Measurements from ENCODE around the gene ABL1.
A peak's percentile ranks its signal among the peaks of the same experiment; 100 is the strongest.

Gene ABL1

DNA sequence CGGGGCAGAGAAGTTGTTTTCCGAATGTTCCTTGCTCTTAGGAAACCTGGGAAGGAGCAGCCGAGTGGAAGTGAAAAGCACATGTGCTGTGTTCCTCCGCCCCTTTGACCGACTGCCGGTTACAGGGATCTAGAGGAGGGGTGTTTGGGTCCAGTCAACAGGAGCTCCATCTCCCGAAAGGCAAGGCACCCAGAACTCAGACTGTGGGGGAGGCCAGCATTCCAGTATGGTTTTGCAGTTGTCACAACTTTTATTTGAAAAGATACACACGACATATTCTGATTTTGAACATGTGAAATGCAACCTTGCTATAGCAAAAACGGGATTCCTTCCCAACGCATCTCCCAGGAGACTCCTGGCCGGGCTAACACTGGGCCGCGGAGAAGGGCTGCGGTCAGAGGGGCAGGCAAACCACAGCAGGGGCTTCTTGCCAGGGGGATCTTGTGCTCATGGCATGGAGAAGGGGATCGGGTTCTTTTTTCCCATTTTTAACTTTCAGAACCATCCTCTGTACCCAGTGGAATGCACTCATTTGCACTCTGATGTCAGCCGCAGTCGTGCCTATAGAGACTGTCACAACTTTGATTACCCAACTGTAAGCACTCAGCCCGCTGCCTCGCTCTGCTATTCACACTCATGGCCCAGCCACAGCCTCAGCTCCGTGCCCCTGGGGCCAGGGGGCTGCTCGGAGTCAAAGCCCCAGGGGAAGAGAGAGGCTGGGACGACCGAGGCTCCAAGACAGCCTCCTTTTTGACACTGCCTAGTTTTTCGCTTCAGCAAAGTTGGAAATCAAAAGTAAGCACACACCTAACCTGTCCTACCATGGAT, 57.6 kb downstream of the ABL1 start:
- DNase-seq, result no peak

DNA sequence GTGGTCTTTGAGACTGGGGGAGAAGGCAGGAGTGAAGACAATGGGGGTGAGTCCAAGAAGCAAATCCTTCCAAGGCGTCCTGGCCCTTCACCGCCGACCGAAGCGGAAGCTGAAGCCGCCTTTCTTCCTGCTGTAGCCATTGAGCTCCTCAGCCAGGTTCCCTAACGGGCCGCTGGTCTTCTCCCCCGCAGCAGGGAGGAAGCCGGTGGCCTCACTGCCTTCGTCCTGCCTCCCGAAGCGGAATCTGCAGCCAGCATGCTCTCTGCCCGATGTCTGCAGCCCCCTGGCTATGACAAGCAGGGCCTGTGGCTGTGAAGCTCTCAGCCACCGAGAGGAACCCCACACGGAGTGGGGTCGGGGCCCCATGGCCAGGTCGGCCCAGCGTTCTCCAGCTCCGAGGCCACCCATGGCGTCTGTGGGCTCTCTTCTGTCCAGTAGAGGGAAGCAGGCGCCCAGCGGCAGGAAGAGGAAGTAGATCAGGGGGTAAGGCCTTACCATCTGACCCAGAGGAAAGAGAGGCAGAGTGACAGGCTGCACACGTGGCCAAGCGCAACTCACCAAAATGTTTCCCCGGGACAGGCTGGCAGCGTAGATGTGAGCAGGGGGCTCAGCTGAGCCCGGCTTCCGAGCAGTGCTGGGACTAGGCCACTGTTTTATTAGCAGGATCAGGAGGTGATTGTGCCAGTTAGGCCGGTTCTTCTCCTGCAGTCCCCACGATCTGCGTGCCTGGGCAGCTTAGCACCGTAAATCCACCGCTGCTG, 58.5 kb downstream of the ABL1 start:
- no peak for DNase-seq

DNA sequence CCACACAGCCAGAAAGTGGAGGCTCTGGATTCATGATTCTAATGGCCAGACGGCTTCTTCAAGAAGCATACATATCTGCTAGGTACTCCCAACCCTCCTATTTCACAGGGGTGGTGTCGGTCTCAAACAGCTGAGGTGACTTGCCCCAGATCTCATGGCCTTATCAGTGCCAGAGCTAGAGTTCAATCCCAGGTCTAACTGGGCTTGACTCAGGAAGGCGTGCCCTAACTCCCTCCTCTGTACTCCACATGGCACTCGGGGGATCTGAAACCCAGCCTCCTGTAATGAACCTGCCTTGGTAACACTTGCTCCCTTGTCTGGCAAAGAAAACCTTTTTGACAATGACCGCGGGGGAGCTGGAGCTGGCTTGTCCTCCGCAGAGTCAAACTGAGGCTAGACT, 59.5 kb downstream of the ABL1 start:
- no peak for DNase-seq

DNA sequence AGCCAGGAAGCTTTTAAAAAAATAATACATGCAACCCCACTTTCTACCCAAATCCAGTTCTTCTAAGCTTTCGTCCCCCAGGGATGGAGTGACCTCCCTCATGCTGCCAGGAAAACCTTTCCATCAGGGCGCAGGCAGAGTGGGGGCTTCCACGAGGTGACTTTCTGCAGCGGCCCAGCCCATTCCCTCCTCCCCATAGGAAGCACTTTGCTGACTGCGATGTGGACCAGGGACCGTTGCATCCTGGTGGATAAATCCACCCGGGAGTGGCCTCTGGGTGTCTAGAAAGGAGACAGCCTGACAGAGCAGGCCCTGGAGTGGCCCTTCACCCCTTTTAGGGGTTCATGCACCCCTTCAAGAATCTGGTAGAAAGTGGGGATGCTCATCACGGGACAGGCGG, 60.0 kb downstream of the ABL1 start:
- no peak for DNase-seq

DNA sequence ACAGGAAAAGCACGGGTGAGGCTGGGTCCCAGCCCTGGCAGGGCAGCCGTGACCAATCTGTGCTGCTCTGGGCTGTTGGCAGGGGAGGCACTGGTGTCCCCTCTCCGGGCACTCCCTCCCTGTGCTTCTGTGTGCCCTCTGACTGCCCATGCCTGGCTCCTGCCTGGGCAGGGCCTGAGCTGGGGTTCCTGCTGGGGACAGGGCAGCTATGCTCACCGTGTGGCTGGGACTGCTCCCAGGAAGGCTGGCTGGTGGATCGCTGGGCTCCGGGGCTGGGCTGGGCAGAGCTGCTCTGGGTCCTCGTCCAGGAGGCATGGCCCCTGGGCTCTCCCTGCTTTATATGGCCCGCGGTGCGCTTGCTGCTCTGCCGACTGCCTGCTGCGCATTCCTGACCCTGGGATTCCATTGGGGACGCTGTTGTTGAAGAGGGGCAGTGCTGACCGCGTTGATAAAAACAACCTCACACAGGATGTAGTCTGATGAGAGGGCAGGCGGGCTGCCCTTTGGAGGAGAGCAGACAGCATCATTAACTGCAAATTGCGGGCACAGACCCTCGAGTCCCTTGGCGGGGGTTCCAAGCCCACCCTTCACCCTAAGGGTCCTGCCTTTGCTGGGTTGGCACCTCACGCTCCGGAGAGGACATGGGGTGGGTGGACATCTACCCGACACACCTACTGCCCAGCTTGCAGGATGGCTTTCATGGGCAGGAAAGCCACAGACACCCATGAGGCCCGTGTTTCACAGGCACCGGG, 60.6 kb downstream of the ABL1 start:
- no peak for DNase-seq

DNA sequence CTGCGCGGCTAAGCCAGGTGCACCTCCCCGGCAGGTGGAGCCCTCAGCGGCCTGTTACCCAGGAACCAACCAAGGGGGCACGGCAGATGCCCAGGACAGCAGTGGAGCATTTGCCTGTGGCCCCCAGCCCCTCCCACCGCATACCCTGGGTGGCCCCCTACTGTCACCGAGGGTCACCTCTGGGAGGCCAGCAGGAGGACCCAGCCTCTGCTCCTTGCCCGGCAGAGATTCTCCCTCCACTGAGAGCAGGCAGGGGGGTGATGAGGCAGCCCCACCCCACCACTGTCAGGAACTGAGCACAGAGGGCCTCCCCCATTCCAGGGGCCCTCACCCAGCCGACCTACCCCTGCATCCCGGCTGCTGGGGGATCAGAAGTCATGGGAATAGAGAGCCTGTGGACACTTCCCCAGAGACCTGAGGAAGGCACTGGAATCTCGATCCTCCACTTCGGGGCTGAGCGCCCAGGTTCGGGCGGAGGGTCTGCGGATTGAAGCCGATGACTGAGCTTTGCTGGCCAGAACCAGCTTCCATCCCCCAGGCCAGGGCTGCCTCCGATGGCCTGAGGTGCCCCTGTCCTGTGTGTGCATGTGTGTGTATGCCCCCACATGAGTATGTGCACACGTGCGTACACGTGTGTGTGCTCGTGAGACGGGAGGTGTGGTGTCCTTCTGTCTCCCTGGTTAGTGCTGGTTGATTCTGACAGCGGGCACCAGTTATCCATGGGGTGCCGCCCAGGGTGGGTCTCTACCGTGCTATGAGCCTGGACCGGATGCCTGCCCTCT, 61.4 kb downstream of the ABL1 start, which contains the start of gene QRFP:
Gene QRFP, minus strand, starts transcription at position 580 of the 782 bp plus-strand sequence. CDS start 2,974 bp downstream, outside the sequence.
- DNase-seq, result peak in 1 of 2 experiments; percentile 46

DNA sequence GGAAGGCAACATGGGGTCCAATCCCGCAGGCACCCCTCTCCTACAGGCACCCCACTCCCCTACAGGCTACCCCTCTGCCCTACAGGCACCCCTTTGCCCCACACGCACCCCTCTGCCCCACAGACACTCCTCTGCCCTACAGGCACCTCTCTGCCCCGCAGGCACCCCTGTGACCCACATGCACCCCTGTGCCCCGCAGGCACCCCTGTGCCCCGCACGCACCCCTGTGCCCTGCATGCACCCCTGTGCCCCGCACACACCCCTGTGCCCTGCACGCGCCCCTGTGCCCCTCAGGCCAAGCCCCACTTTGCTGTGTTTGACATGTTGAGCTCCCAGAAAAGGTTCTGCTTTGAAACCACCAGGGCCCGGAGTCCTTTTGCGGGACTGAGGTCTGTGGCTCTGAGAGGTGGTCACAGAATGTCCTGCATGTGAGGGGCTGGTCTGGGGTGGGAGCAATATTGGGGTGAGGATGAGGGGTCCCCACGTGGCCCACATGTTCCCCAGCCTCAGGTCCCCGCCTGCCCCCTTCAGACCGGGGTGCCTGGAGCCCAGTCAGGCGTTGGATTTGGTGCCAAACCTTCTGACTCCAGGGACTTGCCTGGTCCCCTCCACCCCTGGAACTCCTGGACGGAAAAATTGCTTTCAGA, 62.2 kb downstream of the ABL1 start:
- DNase-seq, result no peak

DNA sequence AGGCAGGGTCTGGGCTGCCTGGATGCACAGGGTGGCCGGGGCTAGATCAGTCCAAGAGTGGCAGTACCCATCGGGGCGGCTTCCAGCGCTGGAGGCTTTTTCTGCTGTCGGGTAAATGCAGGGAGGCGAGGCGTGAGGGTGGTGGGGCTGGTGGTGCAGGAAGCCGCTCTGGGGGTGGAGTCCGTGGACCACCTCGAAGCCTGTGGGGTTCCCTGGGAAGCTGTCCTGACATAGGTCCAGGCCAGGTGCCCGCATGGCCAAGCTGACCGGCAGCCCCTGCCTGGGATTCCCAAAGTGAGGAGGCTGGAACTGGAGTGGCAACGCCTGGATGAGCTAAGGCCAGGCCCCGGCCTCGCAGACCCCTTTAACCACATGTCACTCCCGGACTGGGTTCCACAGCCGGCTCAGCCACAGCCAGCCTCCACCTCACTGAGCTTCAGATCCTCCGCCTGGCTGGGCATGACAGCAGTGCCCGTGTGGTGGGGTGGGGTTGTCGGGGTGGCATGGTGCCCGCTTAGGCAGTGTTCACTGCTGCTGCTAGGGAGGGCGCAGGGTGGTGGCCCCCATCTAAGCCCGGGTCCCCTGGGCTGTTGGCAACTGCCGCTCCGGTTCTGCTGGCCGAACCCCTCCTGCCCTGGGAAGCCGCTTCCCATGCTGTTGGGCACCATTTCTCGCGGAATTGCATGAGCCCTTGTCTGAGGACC, 62.9 kb downstream of the ABL1 start:
- DNase-seq, result no peak

DNA sequence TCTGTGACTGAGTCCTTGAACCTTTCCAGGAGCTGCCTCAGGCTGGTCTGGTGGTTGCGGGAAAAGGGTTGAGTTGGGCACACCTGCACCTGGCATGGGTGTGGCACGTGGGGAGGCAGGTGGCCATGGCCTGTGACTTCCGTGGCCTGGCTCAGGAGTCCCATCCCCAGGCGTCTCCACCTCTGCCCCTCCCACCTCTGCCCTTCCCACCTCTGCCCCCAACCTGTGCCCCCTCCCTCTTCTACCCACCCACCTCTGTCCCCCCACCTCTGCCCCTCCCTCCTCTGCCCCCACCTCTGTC, 63.4 kb downstream of the ABL1 start:
- no peak for DNase-seq

DNA sequence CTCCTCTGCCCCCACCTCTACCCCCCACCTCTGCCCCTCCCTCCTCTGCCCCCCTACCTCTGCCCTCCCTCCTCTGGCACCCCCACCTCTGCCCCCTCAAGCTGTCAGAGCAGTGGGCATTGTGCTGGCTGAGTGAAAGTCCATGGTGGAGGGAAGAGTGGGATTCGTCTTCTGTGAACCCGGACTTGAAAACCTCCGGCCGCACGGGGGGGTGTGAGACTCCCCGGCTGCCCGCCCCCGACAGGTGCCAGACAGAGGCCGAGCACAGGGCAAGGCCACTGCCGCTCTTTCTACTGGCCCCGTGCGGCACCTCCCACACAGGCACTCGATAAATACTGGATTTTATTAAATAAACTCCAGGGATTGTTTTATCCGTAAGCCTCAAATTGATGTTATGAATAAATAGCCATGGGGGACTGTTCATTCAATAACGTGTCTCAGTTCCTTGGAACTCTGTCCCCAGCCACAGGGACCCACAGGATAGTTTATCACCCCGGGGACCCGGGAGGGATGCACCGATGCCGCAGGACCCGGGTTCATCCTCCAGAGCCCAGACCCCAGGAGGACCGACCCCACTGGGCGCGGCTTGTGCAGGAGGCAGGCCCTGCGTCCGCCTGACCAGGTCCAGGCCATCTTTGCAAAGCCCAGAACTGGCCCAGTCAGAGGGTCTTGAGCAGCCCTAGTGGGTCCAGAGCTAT, 64.1 kb downstream of the ABL1 start:
- DNase-seq, result no peak

DNA sequence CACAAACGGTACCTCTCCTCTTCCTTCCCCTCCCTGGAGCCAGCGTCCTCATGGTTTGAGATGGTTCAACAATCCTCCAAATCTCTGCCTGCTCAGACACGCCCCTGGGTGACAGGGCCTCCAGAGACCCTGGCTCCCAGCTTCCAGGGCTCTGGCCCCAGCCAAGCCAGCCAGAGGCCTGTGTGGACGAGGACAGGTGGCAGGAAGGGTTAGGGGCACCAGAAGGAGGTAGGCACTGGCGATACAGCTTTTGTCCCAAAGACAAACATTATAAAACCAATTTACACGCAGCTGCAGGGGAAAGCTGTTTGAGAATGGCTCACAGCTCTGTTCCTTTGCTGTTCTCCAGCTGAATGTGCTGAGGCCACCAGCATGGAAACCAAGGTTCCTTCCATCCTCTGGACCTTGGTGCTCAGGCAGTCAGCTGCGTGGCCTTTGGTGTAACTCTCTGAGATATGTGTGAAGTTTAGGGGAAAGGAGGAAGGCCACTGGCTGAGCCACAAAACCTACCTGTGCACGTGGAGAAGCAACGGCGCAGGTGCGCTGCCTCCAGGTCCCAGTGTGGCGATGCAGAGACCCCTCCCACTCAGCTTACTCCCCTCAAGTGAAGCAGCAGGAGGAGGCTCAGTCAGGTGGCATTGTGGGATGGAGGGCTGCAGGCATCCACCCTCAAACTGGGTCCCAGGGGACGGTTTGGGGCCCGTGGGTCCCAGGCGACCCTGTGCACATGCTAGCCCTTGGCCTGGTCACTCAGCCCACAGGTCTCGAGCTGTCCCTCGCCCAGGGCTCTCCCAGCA, 65.8 kb downstream of the ABL1 start:
- DNase-seq, result peak in 1 of 2 experiments; percentile 54

DNA sequence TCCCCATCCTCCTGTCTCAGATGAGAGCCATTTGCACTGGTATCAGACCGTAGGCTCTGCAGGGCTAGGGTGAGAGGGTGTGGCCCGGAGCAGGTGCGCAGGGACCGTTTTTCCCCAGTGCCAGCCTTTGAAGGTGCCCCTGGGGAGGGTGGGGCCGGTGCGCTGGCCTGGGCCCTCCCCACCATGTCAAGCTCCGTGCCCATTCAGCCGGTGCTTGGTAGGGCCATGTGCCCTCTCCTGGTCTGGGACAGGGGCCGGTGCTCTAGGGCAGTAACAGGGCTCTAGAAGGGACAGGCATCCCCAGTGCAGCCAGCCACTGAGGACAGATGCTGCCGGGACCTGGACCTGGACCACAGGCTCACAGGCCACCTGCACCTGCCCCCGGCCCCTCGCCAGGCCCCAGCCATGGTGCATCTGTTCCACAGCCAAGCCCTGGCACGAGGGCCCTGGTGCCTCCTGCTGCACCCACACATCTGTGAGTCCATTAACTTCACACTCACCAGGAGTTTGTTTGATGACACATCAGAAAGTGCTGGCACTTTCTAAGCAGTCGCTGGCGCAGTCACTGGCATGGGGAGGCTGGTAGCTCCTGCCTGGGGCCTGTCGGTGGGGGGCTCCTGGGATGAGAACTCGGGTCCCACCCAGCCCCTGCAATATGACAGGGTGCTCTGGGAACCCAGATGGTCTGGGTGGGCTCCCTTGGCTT, 66.6 kb downstream of the ABL1 start:
- no peak for DNase-seq

DNA sequence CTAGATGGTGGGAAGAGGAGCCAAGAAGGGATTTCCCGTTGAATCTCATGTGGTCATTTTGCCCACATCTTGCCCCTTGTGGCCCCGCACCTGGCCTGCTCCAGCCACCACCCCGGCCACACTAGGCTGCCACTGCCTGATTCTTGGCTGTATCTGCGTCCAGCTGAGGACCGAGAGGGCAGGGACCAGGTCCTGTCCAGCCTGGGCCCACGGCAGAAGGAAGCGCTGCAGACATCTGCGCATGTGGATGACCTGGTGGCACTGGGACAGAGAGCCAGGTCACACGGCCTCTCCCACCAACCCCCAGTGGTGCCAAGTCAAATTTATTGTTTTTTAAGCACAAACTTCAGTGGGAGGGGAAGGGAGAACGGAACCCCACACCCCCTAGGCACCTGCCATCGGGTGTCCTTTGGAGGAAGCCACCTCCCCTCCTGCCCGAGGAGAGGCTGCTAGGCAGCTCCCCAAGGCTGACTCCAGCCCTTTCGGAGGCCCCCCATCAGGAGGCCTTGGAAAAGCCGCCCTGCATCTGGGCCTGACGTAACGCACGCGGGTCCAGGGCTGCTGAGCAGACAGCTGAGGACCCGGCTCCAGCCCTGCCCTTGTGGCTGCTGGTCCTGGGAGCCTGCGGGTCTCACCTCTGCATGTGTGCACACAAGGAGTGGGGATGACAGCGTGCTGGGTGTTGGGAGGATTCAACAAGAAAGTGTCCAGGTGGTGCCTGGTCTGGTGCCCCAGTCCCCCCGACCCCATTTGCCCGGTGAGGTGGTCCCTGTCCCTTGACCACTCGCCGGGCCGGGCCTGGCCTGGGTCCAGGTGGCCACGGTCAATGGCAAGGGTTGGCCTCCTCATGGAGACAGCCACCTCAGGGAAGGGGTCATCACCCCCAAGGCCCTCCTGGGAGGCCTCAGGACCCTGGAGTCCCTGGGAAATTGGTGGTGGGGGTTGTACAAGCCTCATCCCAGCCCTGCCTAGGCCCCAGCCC, 67.4 kb downstream of the ABL1 start:
- DNase-seq, result no peak

DNA sequence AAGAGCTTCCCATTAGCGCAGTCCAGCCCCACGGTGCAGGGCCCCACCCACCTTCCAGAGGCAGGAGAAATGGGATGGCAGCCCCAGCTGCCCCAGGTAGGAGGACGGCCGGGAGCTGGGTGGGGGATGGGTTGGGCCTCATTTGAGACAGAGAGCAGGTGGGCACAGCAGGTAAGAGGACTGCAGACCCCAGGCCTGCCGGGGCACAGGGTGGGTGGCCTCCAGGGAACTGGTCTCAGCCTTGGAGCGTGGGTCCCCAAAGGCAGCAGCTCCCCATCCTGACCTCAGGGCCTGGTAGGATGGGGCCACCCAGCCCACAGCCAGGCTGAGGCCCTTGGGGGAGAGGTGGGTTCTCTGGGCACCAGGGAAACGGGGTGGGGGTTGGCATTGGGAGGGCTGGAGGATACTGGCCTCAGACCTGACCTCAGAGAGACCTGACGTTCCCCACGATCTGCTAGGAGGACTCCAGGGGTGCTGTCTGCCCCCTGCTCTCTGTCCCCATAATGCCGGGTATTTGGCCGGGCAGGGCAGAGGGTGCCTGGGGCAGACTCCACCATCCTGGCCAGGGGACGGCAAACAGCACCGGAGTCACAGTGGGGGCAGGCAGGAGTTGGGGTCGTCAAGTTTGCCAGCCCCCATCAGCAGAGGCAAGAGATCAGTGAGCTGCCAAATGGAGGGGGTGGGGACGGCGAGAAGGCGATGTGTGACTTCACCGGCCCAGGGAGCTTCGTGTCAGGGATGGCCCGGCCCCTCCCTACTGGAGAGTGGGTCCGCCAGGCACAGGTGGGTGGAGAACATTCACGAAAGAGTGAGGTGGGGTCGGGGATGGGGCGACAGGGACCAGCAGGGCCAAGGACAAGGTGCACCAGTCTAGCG, 68.4 kb downstream of the ABL1 start:
- no peak for DNase-seq

DNA sequence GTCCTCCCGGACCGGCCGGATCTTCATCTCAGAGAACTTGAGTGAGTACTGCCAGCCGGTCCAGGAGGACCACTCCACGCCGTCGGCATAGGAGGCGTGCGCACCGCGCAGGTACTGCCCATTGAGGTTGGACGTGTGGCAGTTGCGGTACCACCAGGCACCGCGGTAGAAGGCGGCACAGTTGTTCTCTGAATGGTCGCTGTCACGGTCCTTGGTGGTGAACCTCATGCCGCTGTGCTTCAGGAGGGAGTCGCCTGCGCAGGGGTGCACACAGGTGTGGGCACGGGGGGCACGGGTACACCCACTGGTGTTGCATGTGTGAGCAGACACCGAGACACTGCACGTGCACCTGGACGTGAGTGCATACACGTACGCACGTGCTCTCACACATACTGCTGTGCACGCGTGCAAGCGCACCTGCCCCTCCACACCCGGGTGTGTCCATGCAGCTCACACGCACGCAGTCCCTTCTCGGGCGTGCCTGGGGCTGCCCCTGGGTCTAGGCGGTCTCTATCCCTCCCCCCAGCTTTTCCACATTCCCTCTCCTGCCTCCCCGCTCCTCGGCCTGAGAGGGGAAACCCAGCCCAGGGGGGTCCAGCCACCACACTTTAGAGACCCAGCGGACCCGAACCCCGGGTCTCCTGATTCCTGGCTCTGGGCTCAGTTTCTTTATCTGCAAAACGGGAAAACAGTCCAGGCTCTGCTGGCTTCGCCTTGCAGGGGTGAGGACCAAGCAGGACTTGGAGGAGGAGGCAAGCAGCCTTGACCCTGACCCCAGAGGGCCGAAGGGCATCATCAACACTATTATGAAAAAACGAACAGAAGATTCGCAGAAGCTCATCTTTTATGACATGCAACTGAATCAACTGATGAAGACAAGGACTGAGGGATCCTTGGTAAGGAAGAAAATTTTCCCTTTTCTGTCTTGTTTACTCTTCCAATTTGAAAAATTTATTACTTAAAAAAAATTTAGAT, 69.3 kb downstream of the ABL1 start:
- DNase-seq, result no peak
